Measurements from ENCODE around the gene KLHDC3.
A peak's percentile ranks its signal among the peaks of the same experiment; 100 is the strongest.

The KLHDC3 gene

GRCh38 chr6:42974919-42975505 lies 39.0 kb upstream of the KLHDC3 start:
- Histone ChIP-seq H3K4me3 (ENCODE audit: low read length) (no peak overlapping the region), H3K4me1 (ENCODE audit: insufficient read depth, low read length) (peaks cover 7% of the 10 kb centered on the region; the same call in 1 of the 2 replicates), H3K36me3 (ENCODE audit: insufficient read depth, low read length) (no peaks in the 10 kb centered on the region), H3K27ac (ENCODE audit: low read depth, low read length) (no peak overlapping the region), H3K9ac (ENCODE audit: low read depth, low read length) (no peak overlapping the region), H3K9me3 (ENCODE audit: insufficient read depth, low read depth, low read length) (no peaks in the 10 kb centered on the region), H3K27me3 (ENCODE audit: insufficient read depth, low read length) (no peaks in the 10 kb centered on the region)
- WGBS: 91% methylated on average over 5 of the region's 5 CpGs

DNA sequence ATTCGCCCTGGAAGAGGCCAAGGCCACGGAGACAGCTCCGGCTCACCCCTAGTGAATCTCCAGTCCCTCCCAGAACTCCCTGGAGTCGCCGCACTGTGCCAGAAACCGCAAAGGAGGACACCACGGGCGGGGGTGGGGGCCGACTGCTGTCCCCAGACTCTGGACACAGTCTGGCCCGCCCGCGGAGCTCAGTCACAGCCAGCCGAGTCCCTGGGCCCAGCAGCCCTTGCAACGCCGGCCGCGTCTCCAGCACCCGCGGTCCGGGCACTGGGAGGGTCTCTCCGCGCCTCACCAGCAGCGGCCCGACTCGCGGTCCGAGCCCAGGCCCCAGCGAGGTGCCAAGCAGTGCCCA lies 35.6 kb upstream of the KLHDC3 start:
- 2% methylated on average over 28 of the region's 28 CpGs for WGBS

GRCh38 chr6:42978839-42979522 lies 35.1 kb upstream of the KLHDC3 start, which contains the start of gene PEX6:
PEX6 (minus strand) TSS chr6:42979181; CDS start chr6:42979150, 31 bp downstream.
- Histone ChIP-seq H3K9ac (ENCODE audit: low read depth, low read length) (peak within 1 kb of the TSS; percentile 61), H3K36me3 (ENCODE audit: insufficient read depth, low read length) (no peaks in the 10 kb centered on the region), H3K27ac (ENCODE audit: low read depth, low read length) (peak within 1 kb of the TSS; percentile 29; the same call in 1 of the 2 replicates), H3K27me3 (ENCODE audit: insufficient read depth, low read length) (no peaks in the 10 kb centered on the region), H3K4me1 (ENCODE audit: insufficient read depth, low read length) (peaks cover 7% of the 10 kb centered on the region; the same call in 1 of the 2 replicates), H3K9me3 (ENCODE audit: insufficient read depth, low read depth, low read length) (no peaks in the 10 kb centered on the region), H3K4me3 (ENCODE audit: low read length) (peak within 1 kb of the TSS; percentile 61)
- 1% methylated on average over 59 of the region's 59 CpGs for WGBS

More for the DNA sequence above, 35.6 kb upstream of the KLHDC3 start:
- H3K9me3 ChIP-seq (ENCODE audit: insufficient read depth, low read depth, low read length): no peaks in the 10 kb centered on the region
- H3K4me1 ChIP-seq (ENCODE audit: insufficient read depth, low read length): peaks cover 7% of the 10 kb centered on the region; the same call in 1 of the 2 replicates
- H3K4me3 ChIP-seq (ENCODE audit: low read length): peak overlapping the region; percentile 61
- H3K9ac ChIP-seq (ENCODE audit: low read depth, low read length): peak overlapping the region; percentile 61
- H3K36me3 ChIP-seq (ENCODE audit: insufficient read depth, low read length): no peaks in the 10 kb centered on the region
- H3K27me3 ChIP-seq (ENCODE audit: insufficient read depth, low read length): no peaks in the 10 kb centered on the region
- H3K27ac ChIP-seq (ENCODE audit: low read depth, low read length): no peak overlapping the region

- Histone ChIP-seq H3K27me3 (ENCODE audit: insufficient read depth, low read length) (no peaks in the 10 kb centered on the region), H3K4me3 (ENCODE audit: low read length) (peak overlapping the region; percentile 61), H3K36me3 (ENCODE audit: insufficient read depth, low read length) (no peaks in the 10 kb centered on the region), H3K9ac (ENCODE audit: low read depth, low read length) (peak overlapping the region; percentile 61), H3K4me1 (ENCODE audit: insufficient read depth, low read length) (peaks cover 7% of the 10 kb centered on the region; the same call in 1 of the 2 replicates), H3K27ac (ENCODE audit: low read depth, low read length) (peak overlapping the region; percentile 29; the same call in 1 of the 2 replicates), H3K9me3 (ENCODE audit: insufficient read depth, low read depth, low read length) (no peaks in the 10 kb centered on the region)
- 69% methylated on average over 9 of the region's 9 CpGs for WGBS
Observed at GRCh38 chr6:42979523-42980177, 34.4 kb upstream of the KLHDC3 start.

DNA sequence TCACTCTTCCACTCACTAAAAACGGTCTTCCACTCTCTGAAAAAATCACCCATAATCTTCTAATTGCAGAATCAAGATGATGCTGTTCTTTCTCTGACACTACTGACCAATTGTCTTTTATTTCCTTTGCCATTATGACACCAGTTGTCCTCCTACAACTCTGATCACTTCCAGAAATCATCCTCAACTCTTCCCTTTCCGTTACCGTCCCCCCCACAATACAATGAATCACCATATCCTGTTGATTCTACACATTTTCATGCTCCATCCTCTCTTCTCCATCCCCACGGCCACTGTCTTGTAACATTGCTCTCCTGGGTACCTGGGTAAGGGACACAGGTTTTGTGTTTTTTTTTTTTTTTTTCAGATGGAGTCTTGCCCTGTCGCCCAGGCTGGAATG lies 32.2 kb upstream of the KLHDC3 start:
- Histone ChIP-seq H3K9me3 (ENCODE audit: insufficient read depth, low read depth, low read length) (no peaks in the 10 kb centered on the region), H3K27me3 (ENCODE audit: insufficient read depth, low read length) (no peaks in the 10 kb centered on the region), H3K4me3 (ENCODE audit: low read length) (no peak overlapping the region), H3K27ac (ENCODE audit: low read depth, low read length) (no peak overlapping the region), H3K4me1 (ENCODE audit: insufficient read depth, low read length) (peaks cover 7% of the 10 kb centered on the region; the same call in 1 of the 2 replicates), H3K36me3 (ENCODE audit: insufficient read depth, low read length) (no peaks in the 10 kb centered on the region), H3K9ac (ENCODE audit: low read depth, low read length) (no peak overlapping the region)
- WGBS: 89% methylated on average over 5 of the region's 5 CpGs

GRCh38 chr6:42984001-42984923 lies 29.8 kb upstream of the KLHDC3 start, which contains the start of gene PPP2R5D:
PPP2R5D (plus strand) TSS chr6:42984570; CDS start chr6:42984678, 108 bp downstream.
- peak within 1 kb of the TSS; percentile 75 for H3K4me3 ChIP-seq (ENCODE audit: low read length)
- peaks cover 8% of the 10 kb centered on the region; the same call in 1 of the 2 replicates for H3K36me3 ChIP-seq (ENCODE audit: insufficient read depth, low read length)
- H3K9me3 ChIP-seq (ENCODE audit: insufficient read depth, low read depth, low read length): no peaks in the 10 kb centered on the region
- H3K4me1 ChIP-seq (ENCODE audit: insufficient read depth, low read length): peaks cover 7% of the 10 kb centered on the region; the same call in 1 of the 2 replicates
- peak within 1 kb of the TSS; percentile 77 for H3K9ac ChIP-seq (ENCODE audit: low read depth, low read length)
- WGBS: under 1% methylated on average over 59 of the region's 59 CpGs
- peak within 1 kb of the TSS; percentile 73 for H3K27ac ChIP-seq (ENCODE audit: low read depth, low read length)
- H3K27me3 ChIP-seq (ENCODE audit: insufficient read depth, low read length): no peaks in the 10 kb centered on the region

GRCh38 chr6:42984924-42985475 lies 29.0 kb upstream of the KLHDC3 start:
- H3K4me1 ChIP-seq (ENCODE audit: insufficient read depth, low read length): no peaks in the 10 kb centered on the region; the same call in 1 of the 2 replicates
- peak overlapping the region; percentile 71 for H3K9ac ChIP-seq (ENCODE audit: low read depth, low read length)
- H3K27ac ChIP-seq (ENCODE audit: low read depth, low read length): no peak overlapping the region
- 21% methylated on average over 13 of the region's 13 CpGs for WGBS
- peak overlapping the region; percentile 75 for H3K4me3 ChIP-seq (ENCODE audit: low read length)
- H3K36me3 ChIP-seq (ENCODE audit: insufficient read depth, low read length): peaks cover 15% of the 10 kb centered on the region
- no peaks in the 10 kb centered on the region for H3K9me3 ChIP-seq (ENCODE audit: insufficient read depth, low read depth, low read length)
- H3K27me3 ChIP-seq (ENCODE audit: insufficient read depth, low read length): no peaks in the 10 kb centered on the region

DNA sequence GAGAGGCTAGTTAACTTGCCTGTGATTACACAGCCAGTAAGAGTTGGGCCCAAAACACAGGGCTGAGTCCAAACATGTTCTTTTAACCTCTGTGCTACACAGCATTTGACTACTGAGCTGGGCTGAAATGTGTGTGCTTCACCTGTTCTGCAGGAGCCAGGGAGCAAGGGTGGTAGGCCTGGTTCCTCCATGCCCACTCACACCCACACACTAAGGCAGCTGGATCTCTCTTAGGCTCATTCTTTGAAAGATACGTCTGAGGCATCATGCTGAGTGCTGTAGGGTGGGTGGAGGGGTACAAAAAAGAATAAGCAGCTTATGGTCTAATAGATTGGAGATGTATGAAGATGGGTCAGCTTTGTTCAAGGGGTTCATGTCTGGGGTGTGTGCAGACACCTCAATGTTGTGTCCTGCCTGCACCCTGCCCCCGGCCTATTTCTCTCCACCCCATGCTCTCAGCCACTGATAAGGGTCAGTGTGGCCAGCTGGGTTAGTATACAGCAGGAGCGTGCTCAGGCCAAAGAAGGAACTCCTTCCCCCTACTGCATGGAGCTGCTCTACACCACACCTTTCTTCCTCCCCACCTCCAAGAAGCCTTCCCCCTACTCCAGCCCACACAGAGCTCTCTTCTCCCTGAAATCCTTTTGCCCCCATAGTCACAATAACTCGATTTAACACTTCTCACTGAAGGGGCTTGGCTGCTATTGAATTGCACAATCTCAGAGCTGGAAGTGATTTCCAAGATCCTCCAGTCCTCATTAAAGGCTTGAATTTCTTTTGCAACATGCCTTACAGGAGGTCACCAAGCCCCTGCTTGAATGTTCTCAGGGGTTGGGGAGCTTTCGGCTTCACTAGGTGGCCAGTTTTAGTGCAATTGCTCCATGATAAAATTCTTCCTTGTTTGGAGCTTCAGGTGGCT lies 26.3 kb upstream of the KLHDC3 start:
- H3K36me3 ChIP-seq (ENCODE audit: insufficient read depth, low read length): peaks cover 28% of the 10 kb centered on the region
- H3K27me3 ChIP-seq (ENCODE audit: insufficient read depth, low read length): no peaks in the 10 kb centered on the region
- no peaks in the 10 kb centered on the region; the same call in 1 of the 2 replicates for H3K4me1 ChIP-seq (ENCODE audit: insufficient read depth, low read length)
- H3K27ac ChIP-seq (ENCODE audit: low read depth, low read length): no peak overlapping the region
- no peak overlapping the region for H3K4me3 ChIP-seq (ENCODE audit: low read length)
- WGBS: 90% methylated on average over 5 of the region's 5 CpGs
- H3K9me3 ChIP-seq (ENCODE audit: insufficient read depth, low read depth, low read length): no peaks in the 10 kb centered on the region
- no peak overlapping the region for H3K9ac ChIP-seq (ENCODE audit: low read depth, low read length)

DNA sequence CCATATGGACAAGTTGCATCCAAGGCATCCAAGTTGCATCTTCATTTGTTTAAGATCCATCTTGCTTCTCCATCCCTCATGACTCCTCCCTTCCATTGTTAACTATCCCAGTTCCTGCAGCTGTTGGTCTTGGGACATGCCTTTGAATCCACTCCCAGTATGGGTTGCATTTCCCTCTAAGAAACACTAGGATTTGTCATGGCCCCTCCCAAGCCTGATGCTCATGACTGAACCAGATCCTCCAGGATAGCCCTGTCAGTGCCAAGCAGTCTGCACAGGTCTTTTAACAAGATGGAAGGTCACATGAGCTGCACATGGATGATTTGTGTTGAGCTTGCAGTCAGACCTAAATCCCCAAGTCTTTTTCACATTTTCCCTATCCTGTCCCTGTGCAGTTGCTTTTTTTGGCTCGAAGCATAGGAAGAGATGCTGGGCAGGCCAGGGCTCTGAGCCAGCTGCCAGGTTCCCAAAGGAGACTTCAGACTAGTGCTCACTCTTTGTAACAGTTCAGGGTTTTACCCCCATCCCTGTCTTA lies 25.5 kb upstream of the KLHDC3 start:
- Histone ChIP-seq H3K4me1 (ENCODE audit: insufficient read depth, low read length) (no peaks in the 10 kb centered on the region; the same call in 1 of the 2 replicates), H3K4me3 (ENCODE audit: low read length) (no peak overlapping the region), H3K9ac (ENCODE audit: low read depth, low read length) (no peak overlapping the region), H3K36me3 (ENCODE audit: insufficient read depth, low read length) (peaks cover 28% of the 10 kb centered on the region), H3K9me3 (ENCODE audit: insufficient read depth, low read depth, low read length) (no peaks in the 10 kb centered on the region), H3K27me3 (ENCODE audit: insufficient read depth, low read length) (no peaks in the 10 kb centered on the region), H3K27ac (ENCODE audit: low read depth, low read length) (no peak overlapping the region)
- 100% methylated on average over 1 of the region's 1 CpG for WGBS
